Hepatocyte (in vitro differentiated cells): ENCODE results near the gene DMBT1. TPM values are rescaled to one million over a fixed set of nuclear protein-coding genes. Genes with fewer than 3 reads are reported as not detected.

Source experiments
- DNase-seq: peaks from one replicate; pipeline ENCODE4 v3.0.0-alpha.2; 2016; ENCODE audit warnings: low spot score
- H2AFZ ChIP-seq: fragments of 200-600 bp; sonication (generic); 2 replicates; pipeline ENCODE4 v1.6.0; 2016; ENCODE audit warnings: antibody characterized with exemption, mild to moderate bottlenecking
- H3K27ac ChIP-seq: fragments of 200-600 bp; sonication (generic); 2 replicates; pipeline ENCODE4 v1.5.1; 2016; ENCODE audit warnings: mild to moderate bottlenecking
- H3K27me3 ChIP-seq: fragments of 200-600 bp; sonication (generic); 2 replicates; pipeline ENCODE4 v1.6.1; 2016
- H3K36me3 ChIP-seq: fragments of 200-600 bp; sonication (generic); replicated peaks from 2 replicates; pipeline ENCODE4 v1.5.1; 2016; ENCODE audit warnings: low read depth; ENCODE audit not compliant: insufficient read depth
- H3K4me1 ChIP-seq: fragments of 200-600 bp; sonication (generic); 2 replicates; pipeline ENCODE4 v1.5.1; 2016; ENCODE audit warnings: mild to moderate bottlenecking, moderate library complexity; ENCODE audit not compliant: insufficient read depth
- H3K4me2 ChIP-seq: fragments of 200-600 bp; sonication (generic); 2 replicates; pipeline ENCODE4 v1.6.0; 2016
- H3K4me3 ChIP-seq: fragments of 200-600 bp; sonication (generic); 2 replicates; pipeline ENCODE4 v1.5.1; 2016; ENCODE audit warnings: mild to moderate bottlenecking
- H3K79me2 ChIP-seq: fragments of 200-600 bp; sonication (generic); 2 replicates; pipeline ENCODE4 v1.6.0; 2017; ENCODE audit warnings: mild to moderate bottlenecking
- H3K9me2 ChIP-seq: fragments of 200-600 bp; sonication (generic); replicated peaks from 2 replicates; pipeline ENCODE4 v1.6.0; 2017; ENCODE audit warnings: mild to moderate bottlenecking; ENCODE audit not compliant: insufficient read depth
- H3K9me3 ChIP-seq: fragments of 200-600 bp; sonication (generic); 2 replicates; pipeline ENCODE4 v1.5.1; 2016; ENCODE audit warnings: low read depth, mild to moderate bottlenecking
- H4K20me1 ChIP-seq: fragments of 200-600 bp; sonication (generic); 2 replicates; pipeline ENCODE4 v1.6.0; 2016; ENCODE audit warnings: mild to moderate bottlenecking; ENCODE audit not compliant: insufficient read depth, poor library complexity, severe bottlenecking
- EZH2 ChIP-seq: fragments of 200-600 bp; sonication (generic); IDR thresholded peaks from 2 replicates; pipeline ENCODE4 v1.6.1; 2016; ENCODE audit warnings: antibody characterized with exemption, mild to moderate bottlenecking, borderline replicate concordance
- EZH2phosphoT487 ChIP-seq: fragments of 200-600 bp; sonication (generic); IDR thresholded peaks from one replicate; pipeline ENCODE4 v1.6.1; 2018; ENCODE audit warnings: antibody characterized with exemption, mild to moderate bottlenecking, low read depth, moderate library complexity; ENCODE audit not compliant: unreplicated experiment, severe bottlenecking
- WGBS: methylation state at CpG from one replicate; pipeline ENCODE4 v1.1.6; 2016; ENCODE audit warnings: low lambda C conversion rate; ENCODE audit errors: missing lambda C conversion rate; 5-methylcytosine and 5-hydroxymethylcytosine counted together
- polyA plus RNA-seq: library from polyadenylated mRNA; unstranded; fragments of >200 nt; fragmentation: Nextera tagmentation; extraction: Ambion mirVana; gene quantifications from 2 replicates; pipeline ENCODE4 v1.2.1, GENCODE V29; 2016
- total RNA-seq: library from RNA; depleted of rRNA; stranded (reverse); fragments of >200 nt; gene quantifications from 2 replicates; pipeline ENCODE4 v1.2.3, GENCODE V29; 2014
- TF ChIP-seq, protein P1 (sequence below): fragments of 200-600 bp; sonication (generic); IDR thresholded peaks from 2 replicates; pipeline ENCODE4 v1.5.1; 2016; ENCODE audit warnings: antibody characterized with exemption, mild to moderate bottlenecking; ENCODE audit not compliant: poor library complexity

The DMBT1 gene
- total and polyA plus RNA-seq, 2 experiments from 2014 or later, result 1.5 TPM; not detected in 1

DNA sequence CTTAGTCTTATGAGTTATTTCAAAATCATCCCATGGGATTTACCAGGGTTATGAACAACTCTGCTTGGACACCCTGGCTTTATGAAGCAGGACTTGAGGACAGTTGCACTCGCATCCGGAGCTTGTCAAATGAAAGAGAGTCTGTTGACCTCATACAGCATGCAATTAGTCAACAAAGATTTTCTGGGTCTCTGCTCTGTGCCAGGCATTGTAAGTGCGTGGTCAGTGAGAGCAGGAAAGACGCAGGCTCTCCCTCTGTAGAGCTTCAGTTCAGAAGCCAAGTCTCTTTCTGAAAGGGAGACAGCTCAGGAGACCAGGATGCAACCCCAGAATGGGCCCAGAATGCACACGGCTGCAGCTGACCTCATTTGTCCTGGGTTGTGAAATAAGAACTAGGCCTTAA lies 45.5 kb upstream of the DMBT1 start:
- H2AFZ ChIP-seq, result no peak overlapping the region
- no peak overlapping the region for H3K4me3 ChIP-seq
- H4K20me1 ChIP-seq, result no peaks in the 10 kb centered on the region
- H3K27ac ChIP-seq, result no peak overlapping the region
- H3K79me2 ChIP-seq, result no peaks in the 10 kb centered on the region
- no peaks in the 10 kb centered on the region for H3K9me2 ChIP-seq
- no peaks in the 10 kb centered on the region for H3K9me3 ChIP-seq
- no peaks in the 10 kb centered on the region for H3K36me3 ChIP-seq
- no peaks in the 10 kb centered on the region for H3K27me3 ChIP-seq
- no peak overlapping the region for H3K4me2 ChIP-seq
- peak; percentile 29 for DNase-seq
- H3K4me1 ChIP-seq, result no peaks in the 10 kb centered on the region
- 82% methylated on average over 5 of the region's 5 CpGs for WGBS
- no peak for TF ChIP-seq EZH2
- no peak for TF ChIP-seq EZH2phosphoT487
- TF ChIP-seq, protein P1, sequence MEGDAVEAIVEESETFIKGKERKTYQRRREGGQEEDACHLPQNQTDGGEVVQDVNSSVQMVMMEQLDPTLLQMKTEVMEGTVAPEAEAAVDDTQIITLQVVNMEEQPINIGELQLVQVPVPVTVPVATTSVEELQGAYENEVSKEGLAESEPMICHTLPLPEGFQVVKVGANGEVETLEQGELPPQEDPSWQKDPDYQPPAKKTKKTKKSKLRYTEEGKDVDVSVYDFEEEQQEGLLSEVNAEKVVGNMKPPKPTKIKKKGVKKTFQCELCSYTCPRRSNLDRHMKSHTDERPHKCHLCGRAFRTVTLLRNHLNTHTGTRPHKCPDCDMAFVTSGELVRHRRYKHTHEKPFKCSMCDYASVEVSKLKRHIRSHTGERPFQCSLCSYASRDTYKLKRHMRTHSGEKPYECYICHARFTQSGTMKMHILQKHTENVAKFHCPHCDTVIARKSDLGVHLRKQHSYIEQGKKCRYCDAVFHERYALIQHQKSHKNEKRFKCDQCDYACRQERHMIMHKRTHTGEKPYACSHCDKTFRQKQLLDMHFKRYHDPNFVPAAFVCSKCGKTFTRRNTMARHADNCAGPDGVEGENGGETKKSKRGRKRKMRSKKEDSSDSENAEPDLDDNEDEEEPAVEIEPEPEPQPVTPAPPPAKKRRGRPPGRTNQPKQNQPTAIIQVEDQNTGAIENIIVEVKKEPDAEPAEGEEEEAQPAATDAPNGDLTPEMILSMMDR, result no peak

DNA sequence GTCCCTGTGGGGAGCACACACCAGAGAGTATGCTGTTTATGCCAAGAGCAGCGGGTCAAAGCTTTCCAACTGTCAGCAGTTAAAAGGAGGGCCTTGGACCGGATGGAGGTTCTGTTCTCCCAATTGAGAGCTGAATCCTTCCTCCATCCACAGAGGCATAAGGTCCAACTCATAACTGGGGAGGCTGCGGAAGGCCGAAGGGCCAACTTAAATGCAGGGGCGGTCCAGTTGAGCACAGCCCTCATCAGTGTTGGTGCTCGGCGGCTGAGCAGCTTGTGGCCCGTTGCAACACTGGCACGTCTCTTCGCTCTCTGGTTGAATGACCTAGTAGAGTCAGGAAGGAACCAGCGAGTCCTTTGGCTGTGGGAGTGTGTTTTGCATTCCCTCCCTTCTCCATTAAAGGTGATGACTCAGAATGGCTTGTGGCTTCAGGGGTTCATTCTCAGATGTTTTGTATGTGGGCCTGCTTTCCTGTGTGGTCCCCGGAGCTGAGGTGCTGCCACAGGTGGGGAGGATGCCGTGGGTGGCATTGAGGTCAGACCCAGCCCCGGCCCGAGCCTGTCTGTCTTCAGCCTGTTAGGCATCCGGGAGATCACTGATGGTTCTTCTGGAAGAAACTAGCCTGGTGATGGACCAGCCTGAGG lies 44.8 kb upstream of the DMBT1 start:
- Histone ChIP-seq H2AFZ (no peak overlapping the region), H3K79me2 (no peaks in the 10 kb centered on the region), H3K4me1 (no peaks in the 10 kb centered on the region), H3K9me3 (no peaks in the 10 kb centered on the region), H3K9me2 (no peaks in the 10 kb centered on the region), H4K20me1 (no peaks in the 10 kb centered on the region), H3K4me2 (no peak overlapping the region), H3K27me3 (no peaks in the 10 kb centered on the region), H3K27ac (no peak overlapping the region), H3K4me3 (no peak overlapping the region), H3K36me3 (no peaks in the 10 kb centered on the region)
- no peak for DNase-seq
- TF ChIP-seq EZH2phosphoT487 (no peak), EZH2 (no peak)
- TF ChIP-seq, protein P1, result no peak
- WGBS, result 92% methylated on average over 16 of the region's 16 CpGs

DNA sequence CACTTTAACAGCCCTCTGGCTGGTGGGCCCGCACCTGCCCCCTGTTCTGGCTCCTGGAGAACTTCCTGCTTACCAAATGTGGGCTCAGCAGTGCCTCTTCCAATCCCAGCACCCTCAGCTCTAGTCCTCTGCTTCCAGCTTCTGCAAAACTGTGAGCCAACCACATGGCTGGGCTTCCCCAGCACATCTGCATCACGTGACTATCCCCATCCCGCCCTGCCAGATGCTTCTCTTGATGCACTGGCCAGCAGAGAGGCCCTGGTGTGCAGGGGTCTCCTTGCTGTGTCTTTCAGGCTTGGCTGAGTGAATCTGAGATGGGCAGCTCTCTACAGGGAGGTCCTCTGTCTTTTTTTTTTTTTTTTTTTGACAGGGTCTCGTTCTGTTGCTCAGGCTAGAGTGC lies 43.8 kb upstream of the DMBT1 start:
- Histone ChIP-seq H4K20me1 (no peaks in the 10 kb centered on the region), H3K27ac (no peak overlapping the region), H3K79me2 (no peaks in the 10 kb centered on the region), H3K36me3 (no peaks in the 10 kb centered on the region), H3K9me2 (no peaks in the 10 kb centered on the region), H3K9me3 (no peaks in the 10 kb centered on the region), H2AFZ (no peak overlapping the region), H3K4me1 (no peaks in the 10 kb centered on the region), H3K27me3 (no peaks in the 10 kb centered on the region), H3K4me3 (no peak overlapping the region), H3K4me2 (no peak overlapping the region)
- no peak for DNase-seq
- TF ChIP-seq EZH2 (no peak), EZH2phosphoT487 (no peak)
- TF ChIP-seq, protein P1, result no peak
- WGBS, result 73% methylated on average over 4 of the region's 4 CpGs

DNA sequence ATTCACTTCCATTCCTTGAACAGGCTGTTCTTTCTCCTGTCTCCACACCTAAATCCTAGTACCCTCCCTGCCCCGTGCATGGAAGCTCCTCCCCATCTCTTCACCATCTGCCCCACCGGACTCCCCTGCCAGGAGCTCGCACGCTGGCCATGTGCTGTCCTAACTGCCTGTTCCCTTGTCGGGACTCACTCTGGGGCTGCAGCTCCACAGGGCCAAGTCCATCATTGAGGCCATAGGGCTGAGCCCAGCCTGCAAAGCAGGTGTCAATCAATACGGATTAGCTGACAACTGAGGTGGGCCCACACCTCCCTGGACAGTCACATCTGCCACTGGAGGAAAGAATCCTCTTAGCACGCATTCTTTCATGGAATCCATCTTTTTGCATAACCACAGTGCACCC lies 41.4 kb upstream of the DMBT1 start:
- H3K27ac ChIP-seq, result no peak overlapping the region
- no peak for TF ChIP-seq EZH2phosphoT487
- TF ChIP-seq EZH2, result no peak
- TF ChIP-seq, protein P1, result no peak

More for the DNA sequence above, 41.4 kb upstream of the DMBT1 start:
- no peaks in the 10 kb centered on the region for H3K27me3 ChIP-seq
- DNase-seq, result no peak
- no peaks in the 10 kb centered on the region for H3K79me2 ChIP-seq
- H3K9me3 ChIP-seq, result no peaks in the 10 kb centered on the region
- H3K4me2 ChIP-seq, result no peak overlapping the region
- no peaks in the 10 kb centered on the region for H3K9me2 ChIP-seq
- H3K4me1 ChIP-seq, result no peaks in the 10 kb centered on the region
- H3K36me3 ChIP-seq, result no peaks in the 10 kb centered on the region
- 76% methylated on average over 7 of the region's 7 CpGs for WGBS
- no peak overlapping the region for H3K4me3 ChIP-seq
- H4K20me1 ChIP-seq, result no peaks in the 10 kb centered on the region
- H2AFZ ChIP-seq, result no peak overlapping the region
